Right lobe of liver (tissue), 6 donors: ENCODE measurements around the gene CDAN1. TPM values are rescaled to one million over a fixed set of nuclear protein-coding genes. Genes with fewer than 3 reads are reported as not detected.

ENCODE experiments used
- ATAC-seq, 4 donors: fragments of 200-7000 bp; cut with Tn5 transposase; one replicate each; pipeline ENCODE4 v1.9.1; 2020; ENCODE audit warnings: mild to moderate bottlenecking in 4 of 4, moderate library complexity in 4 of 4
- DNase-seq, 3 donors: peaks; one replicate each; pipeline ENCODE4 v3.0.0-alpha.2; 2020
- H3K27ac ChIP-seq, 3 donors: fragments of 200-600 bp; one replicate each; pipeline ENCODE4 v1.8.0; 2022
- H3K27me3 ChIP-seq, 2 donors: fragments of 200-600 bp; one replicate each; pipeline ENCODE4 v1.8.0; 2022
- H3K36me3 ChIP-seq, 4 donors: fragments of 200-600 bp; sonication (generic) in 1 of 4; one replicate each; pipeline versions ENCODE4 v1.5.1 to v1.8.0; 2017 to 2022; ENCODE audit warnings: control low read depth in 1 of 4
- H3K4me1 ChIP-seq, 4 donors: fragments of 200-600 bp; sonication (generic) in 1 of 4; one replicate each; pipeline versions ENCODE4 v1.5.1 to v1.8.0; 2017 to 2022; ENCODE audit warnings: control low read depth in 1 of 4
- H3K4me3 ChIP-seq, 3 donors: fragments of 200-600 bp; one replicate each; pipeline ENCODE4 v1.8.0; 2022
- H3K9me3 ChIP-seq, 4 donors: fragments of 200-600 bp; sonication (generic) in 1 of 4; one replicate each; pipeline versions ENCODE4 v1.5.1 to v1.8.0; 2017 to 2022; ENCODE audit warnings: control low read depth in 1 of 4
- CTCF ChIP-seq, 4 donors: fragments of 200-600 bp in 3 of 4; fragments of 450-650 bp in 1 of 4; IDR thresholded peaks; one replicate each; pipeline versions ENCODE4 v1.5.1 to v1.8.0; 2016 to 2022; ENCODE audit warnings: antibody characterized with exemption in 4 of 4, mild to moderate bottlenecking in 2 of 4
- POLR2A ChIP-seq: fragments of 450-650 bp; IDR thresholded peaks from one replicate; pipeline ENCODE4 v1.6.1; 2017; ENCODE audit warnings: antibody characterized with exemption, mild to moderate bottlenecking
- WGBS: methylation state at CpG from one replicate; pipeline ENCODE4 v1.1.6; 2018; ENCODE audit warnings: low coverage, low lambda C conversion rate; ENCODE audit not compliant: insufficient coverage; ENCODE audit errors: missing lambda C conversion rate; 5-methylcytosine and 5-hydroxymethylcytosine counted together
- intact Hi-C, 2 donors: fragments of 100-400 bp; cut with DNase I; formaldehyde crosslinking; loops; one replicate each; pipeline versions ENCODE4 v1.11.2 to v1.14.1; 2022
- total RNA-seq, 6 experiments: library from RNA; depleted of rRNA in 2 of 6; stranded (reverse); fragments of >200 nt in 2 of 6; fragmentation: NEBNext Ultra II Directional in 3 of 6; extraction: Animal tissue kit (Norgen Biotek cat#: 25700) in 3 of 6; gene quantifications; one replicate each; pipeline versions ENCODE4 v1.1.0 to v1.2.4, GENCODE V29; 2016 to 2023
- donor health status: DM: no; HTN: yes; CAD: no.
- donor health status: DM: no; HTN: no; CAD: no.
- donor health status: DM: no; HTN: no; CAD: no.
- donor health status: DM: no; HTN: yes; CAD: no.
- donor health status: DM: no; HTN: yes; CAD: no.

CDAN1 gene
- total RNA-seq, 6 experiments from 2014 or later = 5.0 to 8.2 (median 6.3) TPM

- no peaks in the 10 kb centered on the region for H3K4me1 ChIP-seq
- WGBS = 60% methylated on average over 1 of the region's 6 CpGs
- H3K36me3 ChIP-seq = peaks cover 0 to 14% (median 6%) of the 10 kb centered on the region in 4 donors
- no peak overlapping the region for H3K27ac ChIP-seq
- intact Hi-C loops = no loop called here
- H3K9me3 ChIP-seq = no peaks in the 10 kb centered on the region
- ATAC-seq = peak; percentile 49 to 91 (median 72)
- no peak for DNase-seq
- no peaks in the 10 kb centered on the region for H3K27me3 ChIP-seq
- no peak for TF ChIP-seq POLR2A
- no peak for TF ChIP-seq CTCF (IDR thresholded peaks at IDR 0.05)
- H3K4me3 ChIP-seq = no peak overlapping the region
Measured at GRCh38 chr15:42719043-42719442, 17.9 kb downstream of the CDAN1 start.

- H3K36me3 ChIP-seq = no peaks in the 10 kb centered on the region
- DNase-seq (peak in 1 of 3 donors; percentile 21), ATAC-seq (no peak)
- no peak overlapping the region for H3K27ac ChIP-seq
- H3K27me3 ChIP-seq = no peaks in the 10 kb centered on the region
- H3K4me1 ChIP-seq = no peaks in the 10 kb centered on the region
- WGBS = 82% methylated on average over 2 of the region's 2 CpGs
- intact Hi-C loops = no loop called here
- H3K4me3 ChIP-seq = no peak overlapping the region
- TF ChIP-seq CTCF (IDR thresholded peaks at IDR 0.05) (no peak), POLR2A (no peak)
- H3K9me3 ChIP-seq = no peaks in the 10 kb centered on the region
Measured at GRCh38 chr15:42716626-42717025, 20.3 kb downstream of the CDAN1 start.

GRCh38 chr15:42716125-42716524 lies 20.8 kb downstream of the CDAN1 start:
- WGBS = 93% methylated on average over 2 of the region's 5 CpGs

GRCh38 chr15:42712584-42712983 lies 24.3 kb downstream of the CDAN1 start:
- Histone ChIP-seq H3K4me1 (no peaks in the 10 kb centered on the region), H3K36me3 (no peaks in the 10 kb centered on the region), H3K4me3 (no peak overlapping the region), H3K27me3 (no peaks in the 10 kb centered on the region), H3K9me3 (no peaks in the 10 kb centered on the region), H3K27ac (no peak overlapping the region)
- 98% methylated on average over 4 of the region's 4 CpGs for WGBS
- ATAC-seq = no peak
- intact Hi-C loops = no loop called here
- no peak for DNase-seq
- no peak for TF ChIP-seq CTCF (IDR thresholded peaks at IDR 0.05)

More at GRCh38 chr15:42716125-42716524, 20.8 kb downstream of the CDAN1 start:
- Histone ChIP-seq H3K36me3 (no peaks in the 10 kb centered on the region), H3K4me3 (no peak overlapping the region), H3K4me1 (no peaks in the 10 kb centered on the region), H3K27me3 (no peaks in the 10 kb centered on the region), H3K9me3 (no peaks in the 10 kb centered on the region), H3K27ac (no peak overlapping the region)
- intact Hi-C loops = no loop called here
- TF ChIP-seq POLR2A (no peak), CTCF (IDR thresholded peaks at IDR 0.05) (no peak)
- ATAC-seq (no peak), DNase-seq (peak in 1 of 3 donors; percentile 18)

- WGBS = 92% methylated on average over 3 of the region's 3 CpGs
- Histone ChIP-seq H3K9me3 (no peaks in the 10 kb centered on the region), H3K36me3 (no peaks in the 10 kb centered on the region), H3K27me3 (no peaks in the 10 kb centered on the region), H3K4me3 (no peak overlapping the region), H3K4me1 (no peaks in the 10 kb centered on the region), H3K27ac (no peak overlapping the region)
- ATAC-seq = no peak
- intact Hi-C loops = no loop called here
- TF ChIP-seq CTCF (IDR thresholded peaks at IDR 0.05) = no peak
- no peak for TF ChIP-seq POLR2A
- DNase-seq = no peak
Measured at GRCh38 chr15:42711746-42712145, 25.2 kb downstream of the CDAN1 start.
